HG03064 (cell line): ENCODE measurements around the gene DNPEP.
"Not testable (repeated sequence)": the region's sequence is repeated elsewhere in the genome, so short reads cannot be mapped to it uniquely, and the experiment has no call there.

Experiments
- ATAC-seq: cut with Tn5 transposase; IDR thresholded peaks from one replicate; pipeline ENCODE4 v1.9.1; 2021; ENCODE audit warnings: low read depth; ENCODE audit not compliant: unreplicated experiment

The DNPEP gene

DNA sequence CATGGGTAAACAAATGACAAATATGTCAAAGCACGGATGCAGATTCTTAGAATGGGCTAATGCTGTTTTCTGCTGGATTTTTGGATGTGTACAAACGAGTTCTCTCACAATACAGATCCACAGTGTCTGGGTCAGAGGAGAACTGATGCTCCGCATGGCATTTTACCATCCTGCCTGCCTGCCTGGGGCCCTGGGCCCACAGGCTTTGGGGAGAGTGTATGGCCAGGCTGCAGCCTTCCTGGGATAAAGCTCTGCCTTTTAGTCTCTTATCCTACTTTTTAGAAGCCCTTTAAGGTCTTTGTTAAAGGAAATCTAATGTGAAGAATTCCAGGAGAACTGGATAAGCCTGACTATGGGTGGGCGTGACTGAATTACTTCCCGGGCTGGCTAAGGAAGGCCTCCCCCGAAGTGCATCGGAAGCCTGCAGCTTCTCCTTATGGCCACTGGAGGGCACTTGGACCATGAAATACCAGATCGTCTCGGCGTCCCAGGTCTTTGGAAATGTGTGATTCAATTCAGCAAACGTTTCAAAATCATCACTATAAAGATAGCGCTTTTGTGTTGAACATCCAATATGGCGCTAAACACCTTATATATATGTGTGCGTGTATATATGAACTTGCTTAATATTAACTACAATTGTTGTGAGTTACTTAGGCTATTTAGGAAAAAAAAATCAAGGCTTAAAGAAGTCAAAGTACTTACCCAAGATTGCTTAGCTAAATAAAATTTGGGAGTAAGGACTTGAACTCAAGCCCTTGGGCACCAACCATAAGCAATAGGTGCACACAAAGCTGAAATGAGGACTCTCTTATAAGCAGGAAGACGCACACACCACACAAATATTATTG, 15.2 kb upstream of the DNPEP start:
- no peak for ATAC-seq

DNA sequence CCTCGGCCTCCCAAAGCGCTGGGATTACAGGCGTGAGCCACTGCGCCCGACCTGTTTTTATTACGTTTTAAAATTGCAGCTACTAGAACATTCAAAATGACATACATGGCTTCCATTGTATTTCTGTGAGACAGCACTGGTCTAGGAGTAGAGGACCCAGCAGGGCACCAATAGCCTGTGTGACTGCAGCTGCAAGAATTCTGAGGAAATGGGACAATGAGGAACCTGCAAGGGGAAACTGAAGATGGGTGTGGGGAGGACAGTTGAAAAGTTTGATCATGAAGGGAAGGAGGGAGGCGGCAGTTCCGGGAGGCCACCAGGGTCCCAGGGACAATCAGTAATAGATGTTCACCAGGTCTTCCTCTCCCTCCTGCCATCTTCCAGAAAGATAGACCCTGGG, 13.9 kb upstream of the DNPEP start:
- no peak for ATAC-seq

DNA sequence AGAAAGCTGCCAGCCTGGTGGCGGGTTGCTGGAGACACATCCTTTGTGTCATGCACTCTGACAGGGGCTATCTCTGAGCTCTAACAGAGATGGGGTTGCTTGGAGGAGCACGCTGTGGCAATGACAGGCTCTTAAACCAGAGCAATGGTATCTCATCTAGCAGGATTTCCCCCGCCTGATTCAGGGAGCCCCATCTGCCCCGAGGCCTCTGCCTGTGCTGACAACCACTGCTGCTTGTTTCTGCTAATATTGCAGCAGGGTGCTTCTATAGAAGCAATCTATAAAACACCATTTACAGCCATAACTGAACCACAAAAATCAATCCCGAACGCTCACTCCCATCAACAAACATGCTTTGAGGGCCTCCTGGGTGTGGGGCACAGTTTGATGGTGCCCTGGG, 12.8 kb upstream of the DNPEP start:
- ATAC-seq, result no peak

DNA sequence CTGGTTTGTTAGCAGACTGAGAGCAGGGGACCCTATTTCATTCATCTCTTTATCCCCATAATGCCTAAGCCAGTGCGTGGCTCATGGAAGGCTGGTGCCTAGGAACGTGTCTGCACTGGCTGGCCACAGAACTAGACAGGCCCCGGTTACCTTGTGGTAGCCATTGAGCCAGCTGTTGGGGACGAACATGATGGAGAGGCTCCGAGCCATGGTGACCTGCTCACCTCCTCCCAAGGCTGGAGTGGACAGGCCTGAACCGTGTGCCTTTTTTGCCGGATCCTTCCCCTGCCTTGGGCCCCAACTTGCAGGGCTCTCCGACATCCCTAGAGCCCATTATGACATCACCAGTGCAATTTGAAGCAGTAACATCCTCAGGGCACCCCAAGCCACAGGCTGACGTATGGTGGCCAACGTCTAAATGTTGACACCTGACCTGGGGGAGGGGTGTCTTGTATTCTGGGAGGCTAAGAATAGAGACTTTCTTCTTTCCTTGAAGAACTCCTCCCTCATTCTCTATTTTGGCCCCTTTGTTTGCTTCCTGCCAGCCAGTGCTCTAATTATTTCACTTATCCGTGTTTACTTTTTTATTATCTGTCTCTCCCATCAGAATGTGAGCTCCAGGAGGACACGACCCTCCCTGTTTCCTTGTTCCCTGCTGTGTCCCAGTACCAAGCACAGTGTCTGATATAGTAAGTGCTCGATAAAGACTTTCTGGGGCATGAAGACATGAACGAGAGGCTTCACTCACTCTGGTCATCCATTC, 12.2 kb upstream of the DNPEP start:
- ATAC-seq, result no peak

DNA sequence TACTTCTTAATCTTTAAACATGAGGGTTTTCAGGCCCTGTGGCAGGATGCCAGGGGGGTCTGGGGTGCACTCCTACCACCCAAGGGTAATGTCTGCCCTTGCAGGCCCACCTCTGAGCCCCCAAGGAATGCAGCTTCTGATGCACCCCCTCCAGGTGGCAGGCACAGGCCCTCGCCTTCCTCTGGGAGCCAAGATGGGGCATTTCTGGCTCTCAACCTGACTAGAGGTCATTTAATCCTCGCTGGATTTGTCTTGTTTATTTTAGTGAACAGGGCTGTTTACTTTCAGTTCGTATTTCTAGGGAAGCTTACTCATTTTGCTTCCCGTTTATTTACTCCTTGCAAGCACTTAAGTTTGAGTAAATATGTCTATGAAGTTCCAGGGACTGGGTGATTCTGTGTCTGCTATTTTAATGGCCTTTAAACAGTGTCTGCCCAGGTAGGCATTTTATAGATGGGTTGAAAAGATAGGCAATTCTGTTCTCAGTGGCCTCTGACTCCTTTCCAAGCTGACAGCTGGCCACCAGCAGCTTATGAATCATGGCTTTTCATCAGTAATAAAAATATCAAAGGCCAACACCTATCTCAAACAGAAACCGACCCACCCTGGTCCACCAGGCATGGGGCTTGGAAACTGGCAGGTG, 11.1 kb upstream of the DNPEP start:
- no peak for ATAC-seq

DNA sequence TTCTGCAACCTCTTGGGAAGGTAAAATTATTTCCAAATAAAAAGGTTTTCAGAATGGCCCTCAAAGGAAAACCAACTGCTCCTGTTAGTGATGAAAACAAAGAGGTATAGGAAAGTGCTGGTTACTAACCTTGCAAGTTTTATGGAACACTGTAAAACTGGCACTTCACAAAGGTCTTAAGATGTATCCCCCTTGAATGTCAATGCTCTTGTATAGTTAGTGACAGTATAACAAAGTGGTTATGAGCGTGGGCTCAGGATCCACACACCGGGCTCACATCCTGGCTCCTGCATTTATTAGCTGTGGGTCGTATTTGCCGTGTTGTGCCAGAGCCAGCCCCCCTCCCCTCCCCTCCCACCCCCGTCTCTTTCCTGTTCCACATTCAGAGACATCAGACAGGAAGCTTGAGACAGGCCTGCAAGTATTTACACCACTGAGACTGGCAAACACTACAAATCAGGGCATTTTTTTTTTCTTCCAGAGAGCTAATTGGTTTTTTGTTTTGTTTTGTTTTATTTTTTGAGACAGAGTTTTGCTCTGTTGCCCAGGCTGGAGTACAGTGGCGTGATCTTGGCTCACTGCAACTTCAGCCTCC, 9.2 kb upstream of the DNPEP start:
- no peak for ATAC-seq

GRCh38 chr2:219395609-219396008, 7.9 kb upstream of the DNPEP start:
- no peak for ATAC-seq

DNA sequence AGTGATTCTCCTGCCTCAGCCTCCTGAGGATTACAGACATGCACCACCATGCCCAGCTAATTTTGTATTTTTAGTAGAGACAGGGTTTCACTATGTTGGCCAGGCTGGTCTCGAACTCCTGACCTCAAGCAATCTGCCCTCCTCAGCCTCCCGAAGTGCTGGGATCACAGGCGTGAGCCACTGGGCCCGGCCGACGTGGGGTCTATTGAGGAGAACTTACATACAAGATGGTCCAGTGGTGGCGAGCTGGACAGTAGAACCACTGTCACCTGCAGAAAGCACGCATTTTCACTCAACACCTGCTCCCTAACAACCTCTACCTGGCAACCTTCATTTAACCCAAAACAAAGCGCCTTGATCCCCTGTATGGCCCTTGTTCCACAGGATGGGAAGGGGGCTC, 7.3 kb upstream of the DNPEP start:
- not testable (repeated sequence) for ATAC-seq

- ATAC-seq, result no peak
Measured at GRCh38 chr2:219392754-219393153, 5.0 kb upstream of the DNPEP start.

DNA sequence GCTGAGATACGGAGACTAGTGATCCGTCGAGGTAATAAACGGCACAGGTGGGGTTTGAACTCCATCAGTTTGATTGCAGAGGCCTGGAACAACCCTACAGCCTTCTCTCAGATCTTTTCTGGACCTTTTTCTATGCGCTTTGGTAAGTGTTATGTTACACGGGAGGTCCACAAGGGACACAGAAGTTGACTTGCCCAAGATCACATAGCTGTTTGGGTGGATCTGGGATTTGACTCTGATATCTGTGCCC, 1.1 kb upstream of the DNPEP start:
- ATAC-seq, result no peak

DNA sequence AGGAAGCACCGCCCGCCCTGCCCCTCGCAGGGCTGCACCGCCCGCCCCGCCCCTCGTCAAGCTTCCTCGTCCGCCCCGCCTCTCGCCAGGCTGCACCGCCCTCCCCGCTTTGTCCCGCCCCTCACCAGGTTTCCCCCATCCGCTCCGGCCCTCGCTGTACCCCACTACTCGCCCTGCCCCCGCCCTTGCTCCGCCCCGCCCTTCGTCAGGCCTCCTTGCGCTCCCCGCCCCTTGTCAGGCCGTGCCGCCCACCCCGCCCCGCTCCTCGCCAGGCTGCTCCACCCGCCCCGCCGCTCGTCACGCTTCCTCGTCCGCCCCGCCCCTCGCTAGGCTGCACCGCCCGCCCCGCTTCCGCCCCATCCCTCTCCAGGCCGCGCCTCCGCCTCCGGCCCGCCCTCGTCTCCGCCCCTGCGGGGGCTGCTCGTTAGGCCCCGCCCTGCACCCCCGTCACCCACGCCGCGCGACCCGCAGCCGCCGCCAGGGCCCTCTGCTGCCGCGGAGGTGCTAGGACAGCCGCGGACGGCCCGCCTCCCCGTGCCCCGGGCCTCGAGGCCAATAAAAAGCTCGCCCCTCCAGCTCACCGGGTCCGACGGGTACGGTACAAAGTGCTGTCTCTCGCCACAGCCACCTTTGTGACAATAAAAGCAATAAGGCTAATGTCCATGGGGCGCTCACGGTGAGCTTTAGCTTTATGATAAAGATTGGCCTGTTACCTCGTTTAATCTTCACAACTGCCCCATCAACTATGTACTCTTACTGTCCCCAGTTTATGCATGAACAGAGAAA, 602 bp upstream of the DNPEP start:
- ATAC-seq, result peak; percentile 78

DNA sequence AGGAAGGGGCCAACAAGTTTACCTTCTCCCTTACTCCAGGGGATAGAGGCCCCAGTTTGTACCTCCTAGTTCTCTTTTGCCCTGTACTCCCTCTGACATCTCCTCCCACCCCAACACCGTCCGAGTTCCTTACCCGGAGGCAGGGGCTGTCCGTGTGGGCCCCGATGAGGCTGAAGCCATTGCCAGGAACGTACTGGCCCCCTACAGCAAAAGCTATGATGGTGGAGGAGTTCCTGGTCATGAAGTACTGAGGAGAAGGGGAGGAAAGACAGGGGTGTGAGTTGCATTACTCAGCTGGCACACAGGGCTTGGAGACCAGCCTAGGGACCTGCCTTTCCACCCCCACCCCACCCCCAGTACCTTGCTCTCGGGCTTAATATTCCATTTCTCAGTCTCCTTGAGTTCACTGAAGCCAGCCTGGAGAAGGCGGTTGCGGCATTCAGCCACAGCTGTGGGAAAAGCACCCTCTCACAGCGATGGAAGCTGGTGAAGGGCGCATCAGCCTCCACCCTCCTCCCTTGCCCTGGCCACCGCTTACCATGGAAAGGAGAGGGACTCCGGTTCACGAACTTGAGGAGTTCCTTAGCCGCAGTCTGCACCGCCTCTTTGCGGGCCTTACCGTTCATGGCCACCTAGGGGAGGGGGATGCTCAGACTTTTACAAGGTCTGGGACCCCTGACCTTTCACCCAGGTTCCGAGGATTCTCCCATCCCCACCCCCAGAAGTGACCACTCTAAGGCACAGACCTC, 1.0 kb downstream of the DNPEP start:
- no peak for ATAC-seq

DNA sequence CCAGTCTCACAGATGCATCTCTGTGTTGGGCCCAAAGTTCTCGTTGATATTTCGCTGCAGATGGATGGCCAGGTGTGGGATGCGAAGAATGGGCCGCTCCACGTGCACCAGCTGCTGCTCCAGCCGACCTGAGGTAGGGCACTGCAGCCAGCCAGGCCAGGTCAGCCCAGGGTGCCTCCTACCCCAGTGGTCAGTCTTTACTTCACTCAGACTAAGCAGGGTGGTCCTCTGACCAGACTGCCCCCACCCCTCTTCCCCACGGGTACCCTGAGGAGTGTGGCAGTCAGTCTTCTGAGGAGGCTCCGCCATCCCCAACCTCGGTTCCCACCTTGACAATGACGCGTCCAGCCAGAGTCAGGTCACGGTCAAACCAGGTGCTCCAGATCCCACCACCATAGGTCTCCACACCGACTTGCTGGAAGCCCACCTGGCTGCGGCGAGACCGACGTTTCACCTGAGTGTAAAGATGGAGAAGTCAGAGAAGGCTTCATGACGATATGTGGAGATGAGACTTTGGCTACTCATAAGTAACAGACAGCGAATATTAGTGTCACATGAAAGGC, 1.7 kb downstream of the DNPEP start:
- ATAC-seq, result no peak

DNA sequence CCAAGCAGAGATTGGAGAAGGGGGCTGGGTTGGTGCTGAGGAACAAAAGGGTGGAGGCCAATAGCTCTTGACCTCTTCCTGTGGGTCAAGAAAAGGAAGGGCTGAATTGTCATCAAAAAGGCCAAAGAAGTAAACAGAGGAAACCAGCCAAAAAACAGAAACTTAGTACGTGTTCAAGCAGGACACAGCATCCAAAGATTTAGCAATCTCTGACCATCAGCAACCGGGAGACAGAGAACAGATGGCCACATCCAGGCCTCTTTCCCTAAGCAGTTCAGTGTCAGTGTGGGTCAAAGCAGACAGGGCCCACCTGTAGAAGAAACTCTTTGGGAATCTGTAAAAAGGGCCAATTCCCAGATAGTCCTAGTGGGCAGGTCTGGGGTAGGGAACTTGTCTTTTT, 2.9 kb downstream of the DNPEP start:
- no peak for ATAC-seq

DNA sequence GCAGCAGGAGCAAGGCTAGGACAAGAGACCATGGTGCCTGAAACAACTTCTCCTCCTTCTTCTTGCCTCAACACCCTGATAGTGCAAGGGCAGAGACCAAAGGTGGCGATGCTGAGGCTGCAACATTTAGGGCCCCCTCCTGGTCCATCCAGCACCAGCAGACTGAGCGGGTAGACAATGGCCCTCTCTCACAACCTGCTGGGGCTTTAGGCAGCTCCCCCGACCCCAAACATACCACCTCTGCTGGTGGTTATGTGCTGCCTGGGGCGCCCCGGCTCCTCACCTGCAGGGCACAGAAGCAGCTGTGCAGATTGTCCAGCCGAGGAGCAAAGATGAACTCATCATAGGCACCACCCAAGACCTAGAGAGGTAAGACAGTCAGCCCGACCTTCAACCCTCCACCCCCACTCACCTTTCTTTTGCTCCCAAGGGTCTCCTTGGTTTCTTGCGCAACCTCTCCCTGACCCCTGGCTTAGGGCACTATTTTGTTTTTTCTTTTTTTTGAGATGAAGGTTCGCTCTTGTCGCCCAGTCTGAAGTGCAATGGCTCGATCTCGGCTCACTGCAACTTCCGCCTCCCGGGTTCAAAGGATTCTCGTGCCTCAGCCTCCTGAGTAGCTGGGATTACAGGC, 3.5 kb downstream of the DNPEP start:
- ATAC-seq, result no peak

- ATAC-seq, result no peak
Measured at GRCh38 chr2:219381448-219381847, 6.3 kb downstream of the DNPEP start.

DNA sequence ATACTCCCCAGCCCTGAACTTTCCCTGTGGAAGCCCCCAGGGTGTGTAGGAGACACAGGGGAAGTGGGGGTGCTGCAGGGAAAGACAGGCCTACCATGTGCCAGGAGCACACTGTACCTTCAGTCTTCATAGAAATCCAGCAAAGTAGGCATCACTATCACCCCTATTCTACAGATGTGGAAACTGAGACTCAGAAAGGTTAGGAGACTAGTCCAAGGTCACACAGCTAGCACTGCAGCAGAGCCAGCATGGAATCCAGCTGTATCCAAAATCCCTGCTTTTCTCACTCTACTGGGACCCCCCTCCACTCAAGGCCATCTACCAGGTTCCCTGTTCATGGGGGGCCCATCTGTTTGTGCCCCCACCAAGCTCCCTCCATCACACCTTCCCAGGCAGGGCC, 6.8 kb downstream of the DNPEP start:
- no peak for ATAC-seq

GRCh38 chr2:219378163-219378851, 9.4 kb downstream of the DNPEP start:
- ATAC-seq, result no peak

DNA sequence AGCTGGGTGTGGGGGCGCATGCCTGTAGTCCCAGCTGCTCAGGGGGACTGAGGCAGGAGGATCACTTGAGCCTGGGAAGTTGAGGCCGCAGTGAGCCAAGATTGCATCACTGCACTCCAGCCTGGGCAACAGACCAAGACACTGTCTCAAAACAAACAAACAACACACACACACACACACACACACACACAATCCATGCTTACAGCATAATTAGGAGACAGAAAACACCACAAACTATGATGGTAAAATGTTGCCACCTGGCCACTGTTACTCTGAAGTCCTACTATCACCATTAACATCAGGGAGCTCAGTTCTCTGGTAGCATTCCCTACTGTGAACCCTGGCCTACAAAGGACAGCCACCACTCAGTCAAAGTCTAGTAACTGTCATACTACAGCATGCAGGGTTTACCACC, 18.3 kb downstream of the DNPEP start:
- no peak for ATAC-seq
